ENCODE measurements around the gene RUNX2. TPM values are rescaled to one million over a fixed set of nuclear protein-coding genes. Genes with fewer than 3 reads are reported as not detected.

The RUNX2 gene
- total and polyA plus RNA-seq, 10 of the 15 experiments (the other 5 are each of a cell fraction or from before 2014, with no cell fraction given), result 0.01 to 0.77 (median 0.15) TPM; not detected in 3

GRCh38 chr6:45479834-45480751, 152.0 kb downstream of the RUNX2 start (continued):
- peak in 1 of 2 experiments; percentile 80; a peak in 1 of 4 replicates for TF ChIP-seq EP300 (IDR thresholded peaks at IDR 0.05; ENCODE audit: borderline replicate concordance in 1 of 2, control insufficient read depth in 1 of 2, low read depth in 2 of 2, low read length in 2 of 2)
- TF ChIP-seq BMI1 (IDR thresholded peaks at IDR 0.05; ENCODE audit: borderline replicate concordance), result 0 out of 2 replicates have a peak, but pooled peaks have one; percentile 26
- TF ChIP-seq EGR1 (IDR thresholded peaks at IDR 0.05; ENCODE audit: borderline replicate concordance in 1 of 2, low read depth in 2 of 2, low read length in 2 of 2), result no peak
- no peak for TF ChIP-seq BRCA1 (IDR thresholded peaks at IDR 0.05; ENCODE audit: low read depth, low read length)
- TF ChIP-seq SRF (IDR thresholded peaks at IDR 0.05; ENCODE audit: low read depth in 2 of 2, low read length in 2 of 2), result no peak
- TF ChIP-seq SPI1 (IDR thresholded peaks at IDR 0.05; ENCODE audit: borderline replicate concordance, insufficient read depth, low read depth, low read length), result peak; percentile 95
- TF ChIP-seq YY1 (IDR thresholded peaks at IDR 0.05; ENCODE audit: low read depth, low read length), result no peak
- TF ChIP-seq ZNF217 (IDR thresholded peaks at IDR 0.05), result peak; percentile 79
- 0 out of 2 replicates have a peak, but pooled peaks have one; percentile 25 for TF ChIP-seq GABPA (IDR thresholded peaks at IDR 0.05; ENCODE audit: low read depth)
- TF ChIP-seq NR2C1 (IDR thresholded peaks at IDR 0.05), result no peak
- no peak for TF ChIP-seq RAD21 (IDR thresholded peaks at IDR 0.05; ENCODE audit: insufficient read depth, low read depth, low read length)
- TF ChIP-seq ATF2 (IDR thresholded peaks at IDR 0.05; ENCODE audit: low read length), result peak; percentile 58; the same call in 1 of the 2 replicates
- TF ChIP-seq RELB (IDR thresholded peaks at IDR 0.05; ENCODE audit: low read depth), result peak; percentile 49
- 0 out of 2 replicates have a peak, but pooled peaks have one; percentile 55 for TF ChIP-seq ZNF24 (IDR thresholded peaks at IDR 0.05)
- peak; percentile 61 for TF ChIP-seq IKZF1 (conservative IDR thresholded peaks at IDR 0.05)
- TF ChIP-seq MTA2 (IDR thresholded peaks at IDR 0.05; ENCODE audit: low read depth), result peak; percentile 83
- TF ChIP-seq NR2F1 (conservative IDR thresholded peaks at IDR 0.05), result no peak; the same call in 1 of the 2 replicates
